ENCODE results near the gene HOXD3.

HOXD3 gene

GRCh38 chr2:176124110-176124946, 32.8 kb upstream of the HOXD3 start:
- H3K36me3 ChIP-seq (ENCODE audit: insufficient read depth, low read length): peaks cover 6% of the 10 kb centered on the region; the same call in 1 of the 2 replicates
- H3K9ac ChIP-seq (ENCODE audit: insufficient read length): peak overlapping the region; percentile 84
- H3K9me3 ChIP-seq (ENCODE audit: low read depth, low read length): no peaks in the 10 kb centered on the region
- H3K4me3 ChIP-seq: peak overlapping the region; percentile 93
- H3K27ac ChIP-seq: no peak overlapping the region
- TF ChIP-seq POLR2AphosphoS5 (IDR thresholded peaks at IDR 0.05; ENCODE audit: borderline replicate concordance, low read depth, low read length) (no peak), EZH2 (IDR thresholded peaks at IDR 0.05) (no peak), FOXP2 (optimal IDR thresholded peaks at IDR 0.05; ENCODE audit: control extremely low read depth, extremely low read length, insufficient read depth) (no peak)
- DNase-seq (ENCODE audit: low read depth, low spot score): no peak

- no peak for TF ChIP-seq EZH2 (IDR thresholded peaks at IDR 0.05)
- no peak for TF ChIP-seq FOXP2 (optimal IDR thresholded peaks at IDR 0.05; ENCODE audit: control extremely low read depth, extremely low read length, insufficient read depth)
- no peak for TF ChIP-seq POLR2AphosphoS5 (IDR thresholded peaks at IDR 0.05; ENCODE audit: borderline replicate concordance, low read depth, low read length)
- Histone ChIP-seq H3K9me3 (ENCODE audit: low read depth, low read length) (no peaks in the 10 kb centered on the region), H3K36me3 (ENCODE audit: insufficient read depth, low read length) (no peaks in the 10 kb centered on the region), H3K27ac (no peak overlapping the region), H3K9ac (ENCODE audit: insufficient read length) (no peak overlapping the region), H3K4me3 (no peak overlapping the region)
- no peak for DNase-seq (ENCODE audit: low read depth, low spot score)
These were observed 31.9 kb upstream of the HOXD3 start for GRCh38 chr2:176124947-176125771.

GRCh38 chr2:176125772-176126054, 31.4 kb upstream of the HOXD3 start:
- DNase-seq (ENCODE audit: low read depth, low spot score): no peak
- TF ChIP-seq POLR2AphosphoS5 (IDR thresholded peaks at IDR 0.05; ENCODE audit: borderline replicate concordance, low read depth, low read length): no peak
- TF ChIP-seq EZH2 (IDR thresholded peaks at IDR 0.05): no peak
- 0 out of 2 replicates have a peak overlapping the region, but pooled peaks have one; percentile 26 for H3K27ac ChIP-seq
- no peaks in the 10 kb centered on the region for H3K36me3 ChIP-seq (ENCODE audit: insufficient read depth, low read length)
- no peak overlapping the region for H3K9ac ChIP-seq (ENCODE audit: insufficient read length)
- H3K4me3 ChIP-seq: no peak overlapping the region
- no peaks in the 10 kb centered on the region for H3K9me3 ChIP-seq (ENCODE audit: low read depth, low read length)

- no peaks in the 10 kb centered on the region for H3K36me3 ChIP-seq (ENCODE audit: insufficient read depth, low read length)
- H3K9ac ChIP-seq (ENCODE audit: insufficient read length): peak overlapping the region; percentile 46
- no peak for DNase-seq (ENCODE audit: low read depth, low spot score)
- no peaks in the 10 kb centered on the region for H3K9me3 ChIP-seq (ENCODE audit: low read depth, low read length)
- peak overlapping the region; percentile 89 for H3K4me3 ChIP-seq
- TF ChIP-seq FOXP2 (optimal IDR thresholded peaks at IDR 0.05; ENCODE audit: control extremely low read depth, extremely low read length, insufficient read depth) (no peak), POLR2AphosphoS5 (IDR thresholded peaks at IDR 0.05; ENCODE audit: borderline replicate concordance, low read depth, low read length) (no peak), EZH2 (IDR thresholded peaks at IDR 0.05) (no peak)
- H3K27ac ChIP-seq: peak overlapping the region; percentile 77
These were observed 30.0 kb upstream of the HOXD3 start for GRCh38 chr2:176126929-176127773.

GRCh38 chr2:176127774-176128072, 29.4 kb upstream of the HOXD3 start:
- Histone ChIP-seq H3K9ac (ENCODE audit: insufficient read length) (peak overlapping the region; percentile 7), H3K9me3 (ENCODE audit: low read depth, low read length) (no peaks in the 10 kb centered on the region), H3K27ac (peak overlapping the region; percentile 88), H3K4me3 (peak overlapping the region; percentile 89), H3K36me3 (ENCODE audit: insufficient read depth, low read length) (no peaks in the 10 kb centered on the region)
- TF ChIP-seq EZH2 (IDR thresholded peaks at IDR 0.05): no peak
- TF ChIP-seq FOXP2 (optimal IDR thresholded peaks at IDR 0.05; ENCODE audit: control extremely low read depth, extremely low read length, insufficient read depth): no peak
- no peak for TF ChIP-seq POLR2AphosphoS5 (IDR thresholded peaks at IDR 0.05; ENCODE audit: borderline replicate concordance, low read depth, low read length)
- DNase-seq (ENCODE audit: low read depth, low spot score): no peak

- no peaks in the 10 kb centered on the region for H3K9me3 ChIP-seq (ENCODE audit: low read depth, low read length)
- no peaks in the 10 kb centered on the region for H3K36me3 ChIP-seq (ENCODE audit: insufficient read depth, low read length)
- H3K4me3 ChIP-seq: peak overlapping the region; percentile 89
- no peak for DNase-seq (ENCODE audit: low read depth, low spot score)
- peak overlapping the region; percentile 72 for H3K9ac ChIP-seq (ENCODE audit: insufficient read length)
- H3K27ac ChIP-seq: peak overlapping the region; percentile 88
- TF ChIP-seq POLR2AphosphoS5 (IDR thresholded peaks at IDR 0.05; ENCODE audit: borderline replicate concordance, low read depth, low read length) (peak; percentile 30; the same call in 1 of the 2 replicates), EZH2 (IDR thresholded peaks at IDR 0.05) (no peak)
These were observed 28.7 kb upstream of the HOXD3 start for GRCh38 chr2:176128172-176128981.

- Histone ChIP-seq H3K9ac (ENCODE audit: insufficient read length) (peak within 1 kb of the TSS; percentile 72), H3K4me3 (peak within 1 kb of the TSS; percentile 89), H3K36me3 (ENCODE audit: insufficient read depth, low read length) (no peaks in the 10 kb centered on the region), H3K27ac (peak within 1 kb of the TSS; percentile 88), H3K9me3 (ENCODE audit: low read depth, low read length) (no peaks in the 10 kb centered on the region)
- DNase-seq (ENCODE audit: low read depth, low spot score): no peak
- TF ChIP-seq EZH2 (IDR thresholded peaks at IDR 0.05) (no peak), FOXP2 (optimal IDR thresholded peaks at IDR 0.05; ENCODE audit: control extremely low read depth, extremely low read length, insufficient read depth) (peak; percentile 52), POLR2AphosphoS5 (IDR thresholded peaks at IDR 0.05; ENCODE audit: borderline replicate concordance, low read depth, low read length) (peak; percentile 74)
These were observed 27.9 kb upstream of the HOXD3 start, which contains the start of gene HOXD8 for GRCh38 chr2:176128982-176129796. HOXD8 (plus strand) TSS chr2:176129705; CDS start chr2:176130367, 662 bp downstream.
